ENCODE measurements around the gene MRPS6.
A peak's percentile ranks its signal among the peaks of the same experiment; 100 is the strongest.

MRPS6 gene

DNA sequence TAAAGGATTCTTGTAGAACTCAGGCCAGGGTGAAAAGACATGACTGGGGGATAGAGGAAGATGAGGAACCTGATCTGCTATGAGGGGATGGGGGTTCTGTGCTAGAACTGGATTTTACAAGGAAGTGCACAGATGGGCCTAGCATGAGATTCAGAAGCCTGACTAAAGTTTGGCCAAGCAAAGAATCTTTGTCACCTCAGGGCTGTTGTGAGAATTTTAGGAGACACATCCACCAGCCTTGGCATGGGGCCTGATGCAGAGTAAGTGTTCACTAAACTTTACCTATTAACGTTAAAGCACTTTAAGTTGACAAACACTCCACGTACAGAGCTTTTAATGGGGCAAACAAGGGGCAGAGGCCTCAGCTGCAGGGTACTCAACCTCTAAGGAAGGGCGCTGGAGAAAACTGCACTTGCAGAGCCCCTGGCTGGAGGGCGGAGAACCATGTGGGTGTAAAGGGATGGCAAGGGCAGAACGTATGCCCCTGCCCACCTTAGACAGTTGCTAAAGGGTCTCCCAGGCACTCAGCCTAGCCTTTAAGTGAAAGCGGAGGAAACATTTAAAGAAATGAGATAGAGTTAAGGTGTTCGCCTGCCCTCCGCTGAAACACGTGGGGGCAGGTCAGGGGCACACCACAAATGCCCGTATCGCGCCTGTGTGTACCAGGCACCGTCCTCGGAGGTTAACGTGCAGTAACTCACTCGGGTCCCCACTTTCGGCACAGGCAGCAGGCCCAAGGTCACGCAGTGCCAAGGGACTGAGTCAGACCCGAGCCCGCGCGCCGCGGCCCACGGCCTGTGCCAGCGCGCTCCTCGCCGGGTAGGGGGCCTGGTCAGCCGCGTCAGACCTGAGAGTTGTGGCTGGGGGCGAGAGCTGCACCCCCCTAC lies 990 bp upstream of the MRPS6 start:
- DNase-seq, result no peak

DNA sequence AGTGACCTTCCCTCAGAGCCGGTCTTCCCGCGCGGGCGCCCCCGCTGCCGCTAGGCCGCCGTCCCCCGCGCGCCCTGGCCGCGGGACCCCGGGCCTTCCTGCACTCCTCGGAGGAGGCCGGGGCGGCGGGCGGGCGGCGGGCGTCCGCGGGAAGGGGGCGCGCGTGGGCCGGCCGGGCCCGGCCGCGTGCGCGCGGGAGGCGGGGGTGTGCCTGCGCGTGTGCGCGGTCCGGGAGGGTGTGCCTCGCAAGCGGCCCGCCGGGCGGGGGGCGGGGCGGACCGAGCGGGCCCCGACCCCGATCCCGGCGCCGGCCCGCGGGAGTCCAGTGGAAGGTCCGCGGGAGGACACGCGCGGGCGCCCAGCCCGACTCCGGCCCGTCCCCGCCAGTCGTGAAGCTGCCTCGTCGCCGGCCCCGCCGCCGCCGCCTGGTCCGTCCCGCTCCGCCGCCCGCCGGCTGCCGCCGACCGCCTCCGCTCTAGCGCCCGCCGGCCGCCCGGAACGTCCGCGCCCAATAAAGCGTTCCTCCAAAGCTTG lies 438 bp downstream of the MRPS6 start:
- DNase-seq, result peak; percentile 61

DNA sequence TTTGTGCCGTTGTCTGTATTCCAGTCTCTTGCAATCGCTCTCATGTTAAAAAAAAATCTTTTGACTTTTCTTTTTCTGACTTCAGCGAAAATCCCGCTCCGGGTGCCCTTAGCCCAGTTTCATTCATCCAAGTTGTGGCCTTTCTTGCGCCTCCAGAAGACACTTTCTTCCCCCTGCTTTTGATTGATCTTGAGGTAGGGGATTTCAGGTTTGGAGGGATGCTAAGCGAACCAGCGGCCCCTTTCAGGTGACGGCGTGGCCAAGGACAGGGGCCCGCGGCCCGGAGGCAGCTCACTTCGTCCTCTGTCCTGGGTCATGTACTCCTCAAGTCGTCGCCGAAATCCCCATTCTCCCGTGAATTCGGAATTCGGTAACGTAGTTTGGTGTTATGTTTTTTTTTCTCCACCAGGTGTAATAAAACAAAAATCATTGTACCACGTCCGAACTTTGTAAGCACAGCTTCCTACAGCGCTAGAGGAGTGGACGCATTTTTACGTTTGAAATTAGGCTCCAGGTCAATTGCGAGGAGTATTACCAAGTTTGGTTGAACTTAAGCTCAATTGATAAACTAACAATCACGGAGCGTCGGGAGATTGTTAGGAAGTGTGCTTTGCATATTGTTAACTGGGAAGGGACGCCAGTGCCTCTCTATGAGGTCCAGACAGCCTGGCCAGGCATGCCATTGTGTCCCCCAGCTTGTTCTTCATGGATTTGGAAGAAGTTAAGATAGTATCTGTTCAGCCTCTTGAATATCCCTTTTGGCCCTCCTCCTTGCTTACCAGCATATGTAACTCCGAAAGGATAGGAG lies 1.1 kb downstream of the MRPS6 start:
- no peak for DNase-seq

DNA sequence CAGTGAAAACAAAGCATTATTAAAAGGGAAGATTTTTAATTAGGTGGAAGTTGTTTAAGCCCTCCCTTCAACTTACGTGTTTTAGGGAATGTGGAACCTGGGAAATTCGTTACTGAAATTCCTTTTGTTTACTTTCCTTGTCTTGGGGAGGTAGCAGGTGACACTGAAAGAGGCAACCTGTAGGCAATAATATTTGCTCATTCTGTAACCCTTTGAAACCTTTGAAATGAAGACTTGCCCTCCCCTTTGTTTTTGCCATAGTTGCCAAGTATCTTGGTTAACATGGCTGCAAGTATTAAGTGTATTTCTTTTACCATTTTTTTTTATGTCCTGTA lies 1.7 kb downstream of the MRPS6 start:
- no peak for DNase-seq

DNA sequence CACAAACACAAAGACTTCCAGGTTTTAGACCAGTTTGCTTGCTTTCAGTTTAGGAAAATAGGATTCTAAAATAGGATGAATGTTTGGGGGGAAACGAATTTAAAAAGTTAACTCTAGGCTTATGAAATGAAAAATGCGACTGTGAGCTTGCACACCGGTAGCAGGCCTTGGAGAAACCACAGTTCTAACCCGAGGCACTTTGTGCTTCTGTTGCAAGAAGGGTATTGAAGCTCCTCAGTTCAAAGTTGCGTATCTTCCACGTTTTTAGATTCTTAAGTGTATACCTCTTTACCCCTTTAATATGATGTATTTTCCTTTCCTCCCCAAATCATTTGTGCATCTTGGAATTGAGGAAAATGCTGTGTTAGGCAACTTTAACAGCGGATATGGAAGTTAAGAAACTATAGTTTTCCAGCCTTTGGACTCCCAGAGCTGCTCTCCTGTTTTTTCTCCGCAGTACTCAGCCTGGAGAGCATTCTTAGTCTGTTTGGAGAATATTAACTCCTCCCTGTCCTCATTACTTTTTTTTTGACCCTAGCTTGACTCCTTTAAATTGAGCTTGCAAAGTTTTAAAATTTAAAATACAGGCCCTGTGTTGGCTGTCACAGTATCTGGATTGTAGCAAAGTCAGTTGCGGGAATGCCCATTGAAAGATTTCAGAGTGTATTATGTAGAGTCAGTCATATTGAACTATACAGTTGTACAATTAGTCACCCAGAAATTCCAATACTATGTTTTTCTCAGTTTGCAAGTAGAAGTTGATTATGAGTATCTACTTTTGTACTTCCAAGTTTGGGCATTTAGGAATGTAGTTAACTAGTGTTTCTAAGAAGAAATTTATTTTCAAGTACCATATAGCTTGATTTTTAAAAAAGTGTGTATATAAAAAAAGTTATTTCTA lies 2.6 kb downstream of the MRPS6 start:
- no peak for DNase-seq

- no peak for DNase-seq
These were observed 3.5 kb downstream of the MRPS6 start for GRCh38 chr21:34076835-34077234.

DNA sequence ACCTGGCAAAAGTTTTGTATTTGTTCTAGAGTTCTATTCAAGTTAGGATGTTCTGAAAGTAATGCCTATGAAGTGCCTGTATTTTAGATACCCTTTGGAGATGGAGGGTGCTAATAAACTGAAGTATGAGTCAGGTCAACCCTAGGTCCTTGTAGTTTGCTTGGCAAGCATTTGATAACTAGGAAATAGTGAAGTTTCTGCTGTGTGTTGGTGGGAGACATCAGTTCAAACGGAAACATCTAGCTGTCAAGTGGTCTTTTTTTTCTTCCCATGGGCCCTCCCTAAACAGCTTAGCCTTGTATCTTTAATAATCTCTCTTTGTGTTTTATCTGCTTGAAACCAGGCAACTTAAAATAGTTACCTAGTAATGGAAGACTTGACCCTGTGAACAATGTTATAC lies 4.5 kb downstream of the MRPS6 start:
- DNase-seq, result no peak

- DNase-seq, result no peak
These were observed 5.5 kb downstream of the MRPS6 start for GRCh38 chr21:34078915-34079314.

DNA sequence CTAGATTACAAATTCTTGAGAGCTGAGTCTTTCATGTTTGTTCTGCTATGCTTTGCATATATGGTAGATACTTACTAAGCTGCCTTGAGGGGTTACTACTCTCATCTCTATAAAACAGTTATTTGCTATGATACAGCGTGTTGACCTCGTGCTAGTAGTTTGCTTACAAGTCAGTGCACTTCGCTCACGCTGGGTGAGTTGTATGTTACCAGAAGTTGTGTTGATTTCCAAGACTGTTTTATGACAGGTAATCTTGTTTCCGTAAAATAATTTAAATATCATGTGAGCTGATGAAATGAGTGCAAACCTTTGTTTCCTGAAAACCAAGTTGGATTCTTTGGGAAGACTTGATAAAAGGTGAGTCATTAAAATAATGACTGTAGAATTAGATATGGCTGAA lies 7.3 kb downstream of the MRPS6 start:
- no peak for DNase-seq

DNA sequence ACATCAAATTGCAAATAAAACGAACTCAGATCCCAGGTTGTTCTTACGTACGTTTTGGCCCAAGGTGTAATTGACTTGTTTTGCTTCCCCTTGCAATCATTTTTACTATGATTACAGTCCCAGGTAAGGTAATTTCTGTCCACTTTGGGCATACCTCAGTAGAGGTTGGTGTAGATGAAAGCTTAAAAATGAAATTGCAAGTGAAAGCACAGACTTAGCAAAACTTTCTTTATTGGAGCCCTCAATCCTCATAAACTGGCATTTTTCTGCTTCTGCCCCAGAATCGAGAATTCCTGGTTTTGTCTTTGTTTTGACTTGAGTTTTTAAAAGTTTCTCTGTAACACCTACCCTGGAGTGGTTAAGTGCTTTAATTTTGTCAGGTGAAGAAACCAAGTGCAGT lies 9.4 kb downstream of the MRPS6 start:
- DNase-seq, result no peak

- DNase-seq, result no peak
These were observed 10.0 kb downstream of the MRPS6 start for GRCh38 chr21:34083357-34083756.

- no peak for DNase-seq
These were observed 11.8 kb downstream of the MRPS6 start for GRCh38 chr21:34085129-34085528.

- DNase-seq, result no peak
These were observed 13.5 kb downstream of the MRPS6 start for GRCh38 chr21:34086887-34087306.

GRCh38 chr21:34088752-34089151 lies 15.4 kb downstream of the MRPS6 start:
- no peak for DNase-seq

GRCh38 chr21:34091032-34091431 lies 17.7 kb downstream of the MRPS6 start:
- DNase-seq, result no peak

DNA sequence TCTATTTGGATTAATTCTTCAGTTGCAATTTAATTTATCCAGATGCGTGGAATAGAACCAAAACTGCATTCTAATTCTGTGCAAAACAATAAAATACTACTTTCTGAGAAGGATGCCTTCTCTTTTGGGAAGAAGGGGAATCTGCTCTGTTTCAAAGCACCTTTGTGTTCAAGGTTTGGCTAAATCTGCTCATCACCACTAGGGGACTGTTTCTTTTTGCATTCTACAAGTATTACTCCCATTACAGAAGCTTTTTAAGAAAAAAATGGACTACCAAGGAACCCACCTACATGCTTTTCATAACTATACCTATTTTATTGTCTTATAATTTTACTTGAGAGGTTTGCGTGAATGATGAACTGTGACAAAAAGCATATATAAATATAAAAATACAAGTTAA lies 18.2 kb downstream of the MRPS6 start:
- no peak for DNase-seq

DNA sequence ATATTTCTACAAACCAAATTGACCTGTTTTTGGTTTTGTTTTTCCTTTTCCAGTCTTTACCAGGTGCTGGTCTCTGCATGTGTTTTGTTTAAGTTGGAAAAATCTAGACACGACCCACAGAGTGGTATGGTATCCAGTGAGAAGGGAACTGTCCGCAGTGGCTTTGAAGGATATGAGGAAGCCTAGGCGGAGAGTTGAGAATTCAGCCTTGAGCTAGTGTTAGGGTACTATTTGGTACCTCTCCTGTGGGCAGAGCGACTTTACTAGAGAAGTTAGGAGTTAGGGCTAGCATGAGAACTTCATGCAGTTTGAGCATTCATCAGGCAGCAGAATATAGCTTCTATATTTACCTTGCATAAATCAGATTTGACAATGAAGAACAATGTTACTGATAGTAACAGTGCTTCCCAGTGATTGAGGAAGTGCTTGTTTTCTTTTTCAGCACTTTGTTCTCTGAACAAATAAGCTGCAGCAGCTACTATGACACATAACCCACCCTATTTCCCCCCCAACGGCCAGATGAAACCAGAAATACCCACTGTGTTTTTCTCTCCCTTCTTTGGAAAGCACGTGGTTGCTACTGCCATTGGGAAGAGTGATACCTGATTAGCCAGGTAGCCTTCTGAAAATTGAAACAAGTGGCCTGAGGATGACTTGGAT lies 19.0 kb downstream of the MRPS6 start:
- no peak for DNase-seq

GRCh38 chr21:34093083-34093482 lies 19.7 kb downstream of the MRPS6 start:
- DNase-seq, result no peak

DNA sequence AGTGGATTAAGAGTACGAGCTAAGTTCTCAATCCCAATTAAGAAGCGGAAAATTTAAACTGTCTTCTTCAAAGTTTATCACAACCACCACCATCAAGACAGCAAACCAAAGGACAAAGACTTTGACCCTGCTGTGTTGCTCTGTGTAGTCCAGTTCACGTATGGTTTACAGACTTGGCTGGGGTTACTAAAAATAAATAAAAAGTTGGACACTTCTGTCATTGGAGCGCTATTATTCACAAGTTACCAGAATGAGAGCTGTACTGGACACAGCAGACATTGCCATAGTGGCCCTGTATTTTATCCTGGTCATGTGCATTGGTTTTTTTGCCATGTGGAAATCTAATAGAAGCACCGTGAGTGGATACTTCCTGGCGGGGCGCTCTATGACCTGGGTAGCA lies 21.6 kb downstream of the MRPS6 start:
- DNase-seq, result no peak

- no peak for DNase-seq
These were observed 24.1 kb downstream of the MRPS6 start for GRCh38 chr21:34097442-34097841.

DNA sequence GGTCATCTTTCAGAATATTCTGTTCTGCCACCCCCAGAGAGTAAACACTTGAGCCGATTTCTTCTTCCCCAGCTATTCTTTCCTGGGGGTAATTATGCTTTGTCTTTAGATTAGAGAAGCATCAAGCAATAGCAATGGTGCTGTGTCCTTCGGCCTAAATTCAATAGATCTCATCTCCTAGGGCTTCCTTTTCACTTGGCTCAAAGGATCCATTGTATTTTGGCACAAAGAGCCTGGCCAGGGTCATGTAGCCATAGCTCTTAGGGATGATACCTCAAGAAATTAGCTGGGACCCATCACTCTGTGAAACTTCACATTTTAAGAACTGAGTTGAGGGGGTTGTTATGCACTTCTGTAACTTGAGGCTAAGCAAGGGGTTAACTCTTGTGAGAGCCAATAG lies 27.0 kb downstream of the MRPS6 start:
- DNase-seq, result no peak

- no peak for DNase-seq
These were observed 27.4 kb downstream of the MRPS6 start for GRCh38 chr21:34100790-34101189.

Data from NCI-H345 (cell line).